Sigmoid colon (tissue), 7 donors: ENCODE results near the gene TICAM2. TPM values are rescaled to one million over a fixed set of nuclear protein-coding genes. Genes with fewer than 3 reads are reported as not detected.

Experiments used
- DNase-seq: peaks from one replicate; pipeline ENCODE4 v3.0.0-alpha.2; 2019
- H3K27ac ChIP-seq, 4 donors: fragments of 200-600 bp; sonication (generic); one replicate each; pipeline ENCODE4 v1.5.1; 2016 to 2019; ENCODE audit warnings: mild to moderate bottlenecking in 1 of 4
- H3K27me3 ChIP-seq, 3 donors: fragments of 200-600 bp; sonication (generic); one replicate each; pipeline ENCODE4 v1.5.1; 2019; ENCODE audit warnings: mild to moderate bottlenecking in 1 of 3
- H3K36me3 ChIP-seq, 4 donors: fragments of 200-600 bp; sonication (generic); one replicate each; pipeline ENCODE4 v1.5.1; 2016 to 2019
- H3K4me1 ChIP-seq, 4 donors: fragments of 200-600 bp; sonication (generic); one replicate each; pipeline ENCODE4 v1.5.1; 2017 to 2019
- H3K4me3 ChIP-seq, 4 donors: fragments of 200-600 bp; sonication (generic); one replicate each; pipeline ENCODE4 v1.5.1; 2017 to 2019; ENCODE audit warnings: mild to moderate bottlenecking in 2 of 4, moderate library complexity in 1 of 4
- H3K9me3 ChIP-seq, 4 donors: fragments of 200-600 bp in 3 of 4; sonication (generic) in 3 of 4; one replicate each; pipeline versions ENCODE4 v1.5.1 to v1.6.1; 2013 to 2019
- EP300 ChIP-seq, 4 donors: sonication (generic); formaldehyde crosslinking; IDR thresholded peaks; one replicate each; pipeline ENCODE4 v1.6.1; 2017; ENCODE audit warnings: antibody characterized with exemption in 4 of 4
- POLR2A ChIP-seq, 2 donors: fragments of 450-650 bp; IDR thresholded peaks; one replicate each; pipeline ENCODE4 v1.6.1; 2016; ENCODE audit warnings: antibody characterized with exemption in 2 of 2, mild to moderate bottlenecking in 2 of 2, moderate library complexity in 2 of 2
- POLR2AphosphoS5 ChIP-seq, 4 donors: sonication (generic); formaldehyde crosslinking; IDR thresholded peaks; one replicate each; pipeline ENCODE4 v1.6.1; 2017; ENCODE audit warnings: antibody characterized with exemption in 4 of 4
- WGBS, 2 donors: extraction: QIAGEN DNeasy Blood & Tissue Kit; methylation state at CpG; one replicate each; pipeline ENCODE4 v1.1.7; 2013; 5-methylcytosine and 5-hydroxymethylcytosine counted together
- intact Hi-C: fragments of 100-400 bp; cut with DNase I; formaldehyde crosslinking; loops from one replicate; pipeline ENCODE4 v1.15.1; 2023
- polyA plus RNA-seq, 3 donors: library from polyadenylated mRNA; stranded (reverse); fragments of 200-250 nt; gene quantifications; one replicate each; pipeline ENCODE4 v1.2.3, GENCODE V29; 2013
- total RNA-seq, 4 donors: library from RNA; depleted of rRNA; stranded (reverse); fragments of >200 nt; gene quantifications; one replicate each; pipeline ENCODE4 v1.1.0, GENCODE V29; 2016
- TF ChIP-seq, protein P1 (sequence below), 4 experiments: fragments of 450-650 bp in 3 of 4; fragments of 200-600 bp in 1 of 4; IDR thresholded peaks; one replicate each; pipeline ENCODE4 v1.5.1; 2016 to 2019; ENCODE audit warnings: antibody characterized with exemption in 4 of 4, mild to moderate bottlenecking in 3 of 4, moderate library complexity in 2 of 4
- donor health status: healthy with polysubstance abuse.
- donor health status: Bipolar disorder and iron deficiency.
- donor health status: healthy.

TICAM2 gene
- total and polyA plus RNA-seq, 7 donors = 0.95 to 3.9 (median 2.0) TPM; not detected in 1

DNA sequence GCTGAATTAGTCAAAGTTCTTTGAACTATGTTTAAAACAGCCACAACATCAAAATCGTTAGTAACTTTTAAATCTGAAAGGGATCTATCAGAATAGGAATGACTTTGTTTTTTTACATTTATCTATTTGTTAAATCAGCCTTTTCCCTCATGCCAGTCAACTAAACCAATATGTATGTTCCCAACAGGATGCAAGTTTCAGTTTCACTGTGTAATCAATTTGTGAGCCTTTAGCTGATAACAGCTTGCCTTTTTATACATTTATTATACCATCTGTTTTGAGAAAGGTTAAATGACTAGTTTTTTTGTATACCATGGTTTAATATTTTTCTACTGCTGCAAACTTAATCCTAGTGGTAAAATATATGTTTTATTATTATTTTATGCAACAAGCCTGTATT, 14.6 kb upstream of the TICAM2 start:
- TF ChIP-seq POLR2AphosphoS5 (IDR thresholded peaks at IDR 0.05) (no peak), EP300 (IDR thresholded peaks at IDR 0.05) (no peak), POLR2A (IDR thresholded peaks at IDR 0.05) (no peak)
- TF ChIP-seq, protein P1, sequence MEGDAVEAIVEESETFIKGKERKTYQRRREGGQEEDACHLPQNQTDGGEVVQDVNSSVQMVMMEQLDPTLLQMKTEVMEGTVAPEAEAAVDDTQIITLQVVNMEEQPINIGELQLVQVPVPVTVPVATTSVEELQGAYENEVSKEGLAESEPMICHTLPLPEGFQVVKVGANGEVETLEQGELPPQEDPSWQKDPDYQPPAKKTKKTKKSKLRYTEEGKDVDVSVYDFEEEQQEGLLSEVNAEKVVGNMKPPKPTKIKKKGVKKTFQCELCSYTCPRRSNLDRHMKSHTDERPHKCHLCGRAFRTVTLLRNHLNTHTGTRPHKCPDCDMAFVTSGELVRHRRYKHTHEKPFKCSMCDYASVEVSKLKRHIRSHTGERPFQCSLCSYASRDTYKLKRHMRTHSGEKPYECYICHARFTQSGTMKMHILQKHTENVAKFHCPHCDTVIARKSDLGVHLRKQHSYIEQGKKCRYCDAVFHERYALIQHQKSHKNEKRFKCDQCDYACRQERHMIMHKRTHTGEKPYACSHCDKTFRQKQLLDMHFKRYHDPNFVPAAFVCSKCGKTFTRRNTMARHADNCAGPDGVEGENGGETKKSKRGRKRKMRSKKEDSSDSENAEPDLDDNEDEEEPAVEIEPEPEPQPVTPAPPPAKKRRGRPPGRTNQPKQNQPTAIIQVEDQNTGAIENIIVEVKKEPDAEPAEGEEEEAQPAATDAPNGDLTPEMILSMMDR (IDR thresholded peaks at IDR 0.05) = no peak
- WGBS, 2 donors = 19 to 28% methylated on average over 1 of the region's 1 CpG
- peaks cover 0 to 9% (median 2%) of the 10 kb centered on the region in 4 donors for H3K4me1 ChIP-seq
- DNase-seq = no peak
- intact Hi-C loops = no loop called here
- no peak overlapping the region for H3K27ac ChIP-seq
- no peaks in the 10 kb centered on the region for H3K9me3 ChIP-seq
- H3K36me3 ChIP-seq = peaks cover 3 to 74% (median 8%) of the 10 kb centered on the region in 4 donors
- H3K27me3 ChIP-seq = no peaks in the 10 kb centered on the region
- no peak overlapping the region for H3K4me3 ChIP-seq

DNA sequence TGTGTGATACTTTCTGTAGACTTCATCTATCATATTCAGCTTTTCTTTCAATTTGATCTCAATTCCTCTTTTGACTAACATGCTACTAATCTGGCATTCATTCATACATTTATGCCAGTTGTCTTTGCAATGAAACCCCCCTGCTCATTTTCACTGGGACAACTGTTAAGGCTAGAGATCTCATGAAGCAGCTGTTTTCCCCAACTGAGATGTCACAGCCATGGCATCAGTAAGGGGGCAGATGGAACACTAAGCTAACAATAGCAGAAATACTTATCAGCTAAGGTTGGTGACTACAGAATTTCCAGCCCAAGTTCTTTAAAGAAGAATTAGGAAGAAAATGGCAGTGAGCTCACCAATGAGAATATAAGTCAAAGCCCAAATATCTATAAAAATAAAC, 14.2 kb upstream of the TICAM2 start:
- Histone ChIP-seq H3K27ac (no peak overlapping the region), H3K4me3 (no peak overlapping the region), H3K36me3 (peaks cover 3 to 77% (median 8%) of the 10 kb centered on the region in 4 donors), H3K4me1 (peaks cover 0 to 5% (median under 1%) of the 10 kb centered on the region in 4 donors), H3K27me3 (no peaks in the 10 kb centered on the region), H3K9me3 (no peaks in the 10 kb centered on the region)
- intact Hi-C loops = no loop called here
- DNase-seq = no peak
- TF ChIP-seq, protein P1 (IDR thresholded peaks at IDR 0.05) = no peak
- TF ChIP-seq POLR2AphosphoS5 (IDR thresholded peaks at IDR 0.05) (no peak), EP300 (IDR thresholded peaks at IDR 0.05) (no peak), POLR2A (IDR thresholded peaks at IDR 0.05) (no peak)

DNA sequence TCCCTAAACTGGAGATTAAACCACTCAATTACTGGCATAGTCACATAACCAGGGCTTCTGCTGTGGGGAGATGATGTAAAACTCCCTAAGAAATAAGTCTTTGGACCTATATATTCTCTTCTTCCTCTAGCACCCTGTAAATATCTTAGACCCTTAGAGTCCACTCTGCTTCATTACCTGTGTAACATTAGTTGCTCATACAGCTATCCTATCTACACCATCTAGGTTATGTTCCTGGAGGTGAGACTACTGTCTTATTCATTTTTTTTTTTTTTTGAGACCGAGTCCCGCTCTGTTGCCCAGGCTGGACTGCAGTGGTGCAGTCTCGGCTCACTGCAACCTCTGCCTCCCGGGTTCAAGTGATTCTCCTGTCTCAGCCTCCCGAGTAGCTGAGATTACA, 9.6 kb upstream of the TICAM2 start:
- Histone ChIP-seq H3K4me3 (no peak overlapping the region), H3K4me1 (peaks cover 0 to 17% (median 7%) of the 10 kb centered on the region in 4 donors), H3K9me3 (no peaks in the 10 kb centered on the region), H3K36me3 (peaks cover 0 to 62% (median 4%) of the 10 kb centered on the region in 4 donors), H3K27ac (no peak overlapping the region), H3K27me3 (no peaks in the 10 kb centered on the region)
- TF ChIP-seq POLR2AphosphoS5 (IDR thresholded peaks at IDR 0.05) (no peak), POLR2A (IDR thresholded peaks at IDR 0.05) (no peak), EP300 (IDR thresholded peaks at IDR 0.05) (no peak)
- TF ChIP-seq, protein P1 (IDR thresholded peaks at IDR 0.05) = no peak
- no peak for DNase-seq
- intact Hi-C loops = no loop called here
- WGBS, 2 donors = 97 to 98% methylated on average over 5 of the region's 5 CpGs

GRCh38 chr5:115607935-115608334, 5.7 kb upstream of the TICAM2 start:
- H3K27ac ChIP-seq = peak overlapping the region; percentile 21 to 59 (median 41)
- H3K27me3 ChIP-seq = no peaks in the 10 kb centered on the region
- DNase-seq = no peak
- WGBS, 2 donors = 87 to 93% methylated on average over 2 of the region's 2 CpGs
- H3K36me3 ChIP-seq = peaks cover 0 to 26% (median 0%) of the 10 kb centered on the region in 4 donors
- peaks cover 0 to 23% (median 10%) of the 10 kb centered on the region in 4 donors for H3K4me1 ChIP-seq
- TF ChIP-seq POLR2A (IDR thresholded peaks at IDR 0.05) = no peak
- TF ChIP-seq POLR2AphosphoS5 (IDR thresholded peaks at IDR 0.05) = no peak
- TF ChIP-seq, protein P1 (IDR thresholded peaks at IDR 0.05) = no peak
- no peak for TF ChIP-seq EP300 (IDR thresholded peaks at IDR 0.05)
- H3K9me3 ChIP-seq = no peaks in the 10 kb centered on the region
- H3K4me3 ChIP-seq = no peak overlapping the region
- intact Hi-C loops = no loop called here

- Histone ChIP-seq H3K27me3 (no peaks in the 10 kb centered on the region), H3K4me3 (no peak overlapping the region), H3K36me3 (peaks cover 0 to 7% (median 0%) of the 10 kb centered on the region in 4 donors), H3K27ac (peak overlapping the region in 1 of 4 donors; percentile 11), H3K9me3 (no peaks in the 10 kb centered on the region), H3K4me1 (peaks cover 0 to 35% (median 24%) of the 10 kb centered on the region in 4 donors)
- intact Hi-C loops = no loop called here
- no peak for DNase-seq
- TF ChIP-seq POLR2AphosphoS5 (IDR thresholded peaks at IDR 0.05) = no peak
- no peak for TF ChIP-seq EP300 (IDR thresholded peaks at IDR 0.05)
- TF ChIP-seq, protein P1 (IDR thresholded peaks at IDR 0.05) = no peak
- TF ChIP-seq POLR2A (IDR thresholded peaks at IDR 0.05) = no peak
- WGBS, 2 donors = 88 to 93% methylated on average over 3 of the region's 3 CpGs
Observed at GRCh38 chr5:115605436-115605835, 3.2 kb upstream of the TICAM2 start.
